AG04449 (cell line): ENCODE measurements around the gene SLCO6A1.
"Not testable (repeated sequence)": the region's sequence is repeated elsewhere in the genome, so short reads cannot be mapped to it uniquely, and the experiment has no call there.

Experiments
- CTCF ChIA-PET: fragments of 350-600 bp; formaldehyde crosslinking; extraction: SDS; loops from one replicate; lab custom pipeline; 2021; ENCODE audit warnings: antibody characterized with exemption; lab: Yijun Ruan, JAX
- POLR2A ChIA-PET: fragments of 400-600, 350-600 bp; formaldehyde crosslinking; extraction: SDS; loops from one replicate; lab custom pipeline; 2020; ENCODE audit warnings: antibody characterized with exemption, inconsistent platforms; lab: Yijun Ruan, JAX
- DNase-seq: peaks from one replicate; pipeline ENCODE4 v3.0.0-alpha.2; 2010; ENCODE audit warnings: low read depth, low spot score
- H3K4me3 ChIP-seq: 2 replicates; pipeline ENCODE4 v1.5.1; 2011; ENCODE audit warnings: low read depth, mild to moderate bottlenecking, control low read depth, low read length
- TF ChIP-seq, protein P1 (sequence below): IDR thresholded peaks from one replicate; pipeline ENCODE4 v1.5.1; 2011; ENCODE audit warnings: mild to moderate bottlenecking, moderate library complexity, low read length, control low read depth, inconsistent platforms; ENCODE audit not compliant: insufficient read depth; ENCODE audit errors: missing control alignments

SLCO6A1 gene

DNA sequence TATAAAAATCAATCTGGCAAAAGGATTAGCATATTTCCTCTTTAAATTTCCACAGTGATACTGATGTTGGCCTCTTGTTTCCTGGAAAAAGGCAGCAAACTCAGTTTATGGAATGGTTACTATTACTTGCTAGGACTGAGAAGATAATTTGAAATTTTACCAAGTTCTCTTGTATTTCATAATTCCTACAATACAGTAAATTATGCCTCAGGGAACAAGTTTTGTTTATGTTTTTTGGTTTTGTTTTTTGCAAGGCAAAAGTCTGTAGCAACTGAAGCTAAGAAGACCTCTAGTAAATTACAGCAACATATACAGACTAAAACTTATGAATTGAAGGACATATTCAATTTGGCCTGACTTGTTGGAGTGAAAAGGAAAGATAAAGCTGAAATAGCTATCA, 30.2 kb upstream of the SLCO6A1 start:
- DNase-seq: no peak
- ChIA-PET CTCF (no interaction called here), POLR2A (no interaction called here)
- TF ChIP-seq, protein P1, sequence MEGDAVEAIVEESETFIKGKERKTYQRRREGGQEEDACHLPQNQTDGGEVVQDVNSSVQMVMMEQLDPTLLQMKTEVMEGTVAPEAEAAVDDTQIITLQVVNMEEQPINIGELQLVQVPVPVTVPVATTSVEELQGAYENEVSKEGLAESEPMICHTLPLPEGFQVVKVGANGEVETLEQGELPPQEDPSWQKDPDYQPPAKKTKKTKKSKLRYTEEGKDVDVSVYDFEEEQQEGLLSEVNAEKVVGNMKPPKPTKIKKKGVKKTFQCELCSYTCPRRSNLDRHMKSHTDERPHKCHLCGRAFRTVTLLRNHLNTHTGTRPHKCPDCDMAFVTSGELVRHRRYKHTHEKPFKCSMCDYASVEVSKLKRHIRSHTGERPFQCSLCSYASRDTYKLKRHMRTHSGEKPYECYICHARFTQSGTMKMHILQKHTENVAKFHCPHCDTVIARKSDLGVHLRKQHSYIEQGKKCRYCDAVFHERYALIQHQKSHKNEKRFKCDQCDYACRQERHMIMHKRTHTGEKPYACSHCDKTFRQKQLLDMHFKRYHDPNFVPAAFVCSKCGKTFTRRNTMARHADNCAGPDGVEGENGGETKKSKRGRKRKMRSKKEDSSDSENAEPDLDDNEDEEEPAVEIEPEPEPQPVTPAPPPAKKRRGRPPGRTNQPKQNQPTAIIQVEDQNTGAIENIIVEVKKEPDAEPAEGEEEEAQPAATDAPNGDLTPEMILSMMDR: no peak
- no peak overlapping the region for H3K4me3 ChIP-seq

DNA sequence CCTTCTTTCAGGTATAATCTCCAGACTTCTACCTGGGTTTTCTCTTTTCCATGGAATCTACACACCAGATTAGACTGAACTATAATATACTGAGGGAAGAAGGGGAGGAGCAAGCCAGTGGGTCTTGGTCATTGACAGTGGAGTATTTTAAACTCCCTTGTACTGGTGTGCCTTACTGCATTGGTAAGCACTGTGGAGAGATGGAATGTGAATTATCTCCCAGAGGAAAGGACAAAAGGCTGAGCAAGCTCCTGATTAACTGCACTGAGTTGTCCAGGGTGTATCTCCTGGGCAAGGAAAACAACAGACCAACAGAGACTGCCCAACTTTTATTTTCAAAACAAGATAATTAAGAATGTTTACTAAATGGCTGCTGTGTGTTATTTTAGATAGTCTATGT, 29.8 kb upstream of the SLCO6A1 start:
- no peak for DNase-seq
- TF ChIP-seq, protein P1: no peak
- POLR2A ChIA-PET: no interaction called here
- H3K4me3 ChIP-seq: no peak overlapping the region
- CTCF ChIA-PET: no interaction called here

DNA sequence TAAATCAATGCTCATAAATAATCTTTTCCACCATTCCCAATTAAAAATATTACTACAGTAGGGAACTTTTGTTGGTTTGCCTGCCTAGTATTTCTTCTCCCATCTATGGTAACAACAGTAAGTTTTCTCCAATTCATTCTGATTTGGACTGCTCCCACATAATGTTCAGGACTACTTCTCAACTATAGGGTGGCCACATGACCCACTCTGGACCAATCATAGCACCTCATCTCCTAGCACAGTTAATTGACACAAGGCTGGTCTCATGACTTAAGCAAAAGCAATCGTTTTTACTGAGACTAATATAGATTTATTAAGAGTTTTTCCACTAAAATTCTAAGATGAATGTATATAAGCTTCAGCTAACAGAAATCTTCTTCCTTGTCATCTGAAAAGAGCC, 28.7 kb upstream of the SLCO6A1 start:
- DNase-seq: no peak
- TF ChIP-seq, protein P1: no peak
- POLR2A ChIA-PET: no interaction called here
- CTCF ChIA-PET: no interaction called here
- H3K4me3 ChIP-seq: no peak overlapping the region

DNA sequence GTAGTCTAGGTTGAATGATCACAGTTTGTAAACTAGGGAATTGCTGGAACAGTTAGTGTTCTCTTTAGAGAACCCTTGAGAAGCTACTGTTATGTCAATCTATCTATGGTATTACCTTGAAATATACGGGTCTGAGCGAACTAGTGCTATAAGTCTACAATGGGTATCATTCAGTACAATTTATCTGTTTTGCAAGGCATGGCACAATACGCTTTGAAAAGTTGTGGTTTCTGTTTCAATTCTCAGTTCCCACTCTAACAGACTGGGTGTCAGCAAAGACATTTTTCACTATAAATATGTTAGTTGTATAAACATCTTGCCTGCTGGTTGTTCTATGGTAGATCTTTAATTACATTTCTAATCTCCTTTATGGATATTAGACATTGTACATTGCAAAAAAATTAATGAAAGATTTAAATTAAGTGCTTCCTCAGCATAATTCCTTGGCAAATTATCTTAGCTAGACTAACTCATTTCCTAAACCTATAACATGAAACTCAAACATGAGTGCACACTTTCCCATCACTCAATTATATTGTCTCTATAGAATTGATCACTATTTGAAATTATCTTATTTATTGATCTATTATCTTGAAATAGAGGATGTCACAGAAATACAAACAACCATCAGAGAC, 24.9 kb upstream of the SLCO6A1 start:
- no peak for DNase-seq
- ChIA-PET CTCF (no interaction called here), POLR2A (no interaction called here)
- TF ChIP-seq, protein P1: no peak
- H3K4me3 ChIP-seq: no peak overlapping the region

DNA sequence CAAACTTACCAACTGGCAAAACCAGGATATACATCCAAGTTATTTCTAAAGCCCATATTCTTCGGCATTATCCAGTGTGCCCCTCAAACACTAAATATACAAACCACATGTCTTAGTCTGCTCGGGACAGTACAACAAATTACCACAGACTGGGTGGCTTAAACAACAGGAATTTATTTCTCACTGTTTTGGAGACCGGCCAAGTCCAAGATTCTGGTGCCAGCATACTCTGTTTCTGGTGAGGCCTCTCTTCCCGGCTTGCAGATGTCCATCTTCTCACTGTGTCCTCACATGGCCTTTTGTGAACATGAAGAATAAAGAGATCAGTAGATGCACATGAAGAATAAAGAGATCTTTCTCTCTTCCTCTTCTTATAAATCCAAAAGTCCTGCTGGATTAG, 12.9 kb upstream of the SLCO6A1 start:
- H3K4me3 ChIP-seq: no peak overlapping the region
- CTCF ChIA-PET: no interaction called here
- TF ChIP-seq, protein P1: no peak
- POLR2A ChIA-PET: no interaction called here
- no peak for DNase-seq

DNA sequence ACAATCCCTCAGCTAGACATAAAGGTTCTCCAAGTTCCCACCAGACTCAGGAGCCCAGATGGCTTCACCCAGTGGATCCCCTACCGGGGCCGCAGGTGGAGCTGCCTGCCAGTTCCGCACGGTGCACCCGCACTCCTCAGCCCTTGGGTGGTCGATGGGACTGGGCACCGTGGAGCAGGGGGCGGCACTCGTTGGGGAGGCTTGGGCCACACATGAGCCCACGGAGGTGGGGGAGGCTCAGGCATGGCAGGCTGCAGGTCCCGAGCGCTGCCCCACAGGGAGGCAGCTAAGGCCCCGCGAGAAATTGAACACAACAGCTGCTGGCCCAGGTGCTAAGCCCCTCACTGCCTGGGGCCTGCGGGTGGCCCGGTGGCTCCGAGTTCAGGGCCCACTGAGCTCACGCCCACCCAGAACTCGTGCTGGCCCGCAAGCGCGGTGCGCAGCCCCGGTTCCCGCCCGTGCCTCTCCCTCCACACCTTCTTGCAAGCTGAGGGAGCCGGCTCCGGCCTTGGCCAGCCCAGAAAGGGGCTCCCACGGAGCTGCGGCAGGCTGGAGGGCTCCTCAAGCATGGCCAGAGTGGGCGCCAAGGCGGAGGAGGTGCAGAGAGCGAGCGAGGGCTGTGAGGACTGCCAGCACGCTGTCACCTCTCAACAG, 7.4 kb downstream of the SLCO6A1 start:
- POLR2A ChIA-PET, CTCF ChIA-PET, H3K4me3 ChIP-seq: not testable (repeated sequence)

DNA sequence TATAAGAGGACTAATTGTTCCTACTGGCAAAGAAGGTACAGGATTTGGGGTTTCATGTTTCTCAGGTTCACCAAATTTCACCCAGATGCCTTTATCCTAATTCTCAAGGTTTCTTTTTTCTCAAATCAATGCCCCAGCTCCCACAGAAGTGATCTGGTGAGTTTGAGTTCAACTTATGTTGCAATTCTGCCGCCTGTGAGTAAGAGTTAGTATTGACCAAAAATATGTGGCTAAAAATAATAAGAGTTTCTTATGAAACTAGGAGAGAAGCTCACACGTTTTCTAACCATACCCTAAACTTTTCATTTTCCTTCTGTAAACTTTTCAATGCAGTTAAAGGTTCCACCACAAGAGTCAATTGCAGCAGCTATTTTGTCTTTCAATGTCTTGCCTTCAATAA, 15.1 kb downstream of the SLCO6A1 start:
- CTCF ChIA-PET: no interaction called here
- POLR2A ChIA-PET: no interaction called here
- TF ChIP-seq, protein P1: no peak

More for the DNA sequence above, 7.4 kb downstream of the SLCO6A1 start:
- not testable (repeated sequence) for DNase-seq

More for the DNA sequence above, 15.1 kb downstream of the SLCO6A1 start:
- no peak overlapping the region for H3K4me3 ChIP-seq
- DNase-seq: no peak
